Endothelial cell of umbilical vein (primary cell): ENCODE results near the gene ARMH3. TPM values are rescaled to one million over a fixed set of nuclear protein-coding genes. Genes with fewer than 3 reads are reported as not detected.

Experiments
- BruUV-seq: library from RNA; stranded (reverse); fragments of 400-500 nt; replicated peaks from 2 replicates; lab custom pipeline; 2021; lab: Mats Ljungman, UMichigan
- CTCF ChIA-PET: fragments of 300-600, 350-600 bp; sonication (Branson Sonifier 250); formaldehyde crosslinking; loops from one replicate; lab custom pipeline; 2021; ENCODE audit warnings: antibody characterized with exemption, inconsistent platforms; lab: Charles Lee
- POLR2A ChIA-PET: fragments of 300-600, 350-600 bp; sonication (Branson Sonifier 250); formaldehyde crosslinking; loops from one replicate; lab custom pipeline; 2021; ENCODE audit warnings: antibody characterized with exemption, inconsistent platforms; lab: Charles Lee
- DNase-seq: peaks from one replicate; pipeline ENCODE4 v3.0.0-alpha.2; 2011; ENCODE audit warnings: low read depth, low spot score
- FAIRE-seq: peaks from 2 replicates; lab custom pipeline; 2011; peaks lifted over from hg19 to GRCh38; lab: Jason Lieb, UNC
- H2AFZ ChIP-seq: 2 replicates; pipeline ENCODE4 v1.6.0; 2012; ENCODE audit warnings: low read depth, low read length, control low read depth, inconsistent platforms
- H3K27ac ChIP-seq: 2 replicates; pipeline ENCODE4 v1.5.1; 2011; ENCODE audit warnings: low read depth, mild to moderate bottlenecking, control low read depth, low read length, moderate library complexity; ENCODE audit not compliant: insufficient read depth
- H3K27me3 ChIP-seq, 2 experiments: 2 replicates each; pipeline versions ENCODE4 v1.6.0 to v1.6.1; 2011; ENCODE audit warnings: low read length in 2 of 2, mixed read lengths in 1 of 2; ENCODE audit not compliant: control insufficient read depth in 2 of 2, insufficient read depth in 2 of 2
- H3K36me3 ChIP-seq, 2 experiments: 2 replicates in 1 of 2; 3 replicates in 1 of 2; pipeline ENCODE4 v1.5.1; 2011; ENCODE audit warnings: low read length in 2 of 2, mild to moderate bottlenecking in 1 of 2, moderate library complexity in 1 of 2; ENCODE audit not compliant: control insufficient read depth in 2 of 2, insufficient read depth in 2 of 2; ENCODE audit errors: extremely low read depth in 1 of 2
- H3K4me1 ChIP-seq: 3 replicates; pipeline ENCODE4 v1.5.1; 2011; ENCODE audit warnings: mild to moderate bottlenecking, low read length; ENCODE audit not compliant: control insufficient read depth, insufficient read depth; ENCODE audit errors: extremely low read depth
- H3K4me2 ChIP-seq: 2 replicates; pipeline ENCODE4 v1.6.1; 2011; ENCODE audit warnings: low read length, control low read depth, mixed read lengths; ENCODE audit not compliant: insufficient read depth
- H3K4me3 ChIP-seq, 3 experiments: fragments of 200-600 bp in 1 of 3; sonication (generic), shearing (Covaris generic) in 1 of 3; replicated peaks in 1 of 3; 2 replicates each; pipeline ENCODE4 v1.5.1; 2011 to 2016; ENCODE audit warnings: control low read depth in 3 of 3, low read length in 3 of 3, mild to moderate bottlenecking in 2 of 3, inconsistent platforms in 1 of 3, low read depth in 1 of 3, moderate library complexity in 1 of 3; ENCODE audit not compliant: insufficient read depth in 1 of 3
- H3K79me2 ChIP-seq: 2 replicates; pipeline ENCODE4 v1.6.0; 2012; ENCODE audit warnings: low read length, inconsistent platforms; ENCODE audit not compliant: control insufficient read depth, insufficient read depth
- H3K9ac ChIP-seq: replicated peaks from 2 replicates; pipeline ENCODE3; 2011; ENCODE audit warnings: low read length, control low read depth; ENCODE audit not compliant: insufficient read depth; ENCODE audit errors: extremely low read depth
- H3K9me1 ChIP-seq: replicated peaks from 3 replicates; pipeline ENCODE4 v1.6.0; 2011; ENCODE audit warnings: mild to moderate bottlenecking, low read length; ENCODE audit not compliant: control insufficient read depth, insufficient read depth; ENCODE audit errors: extremely low read depth
- H3K9me3 ChIP-seq: replicated peaks from 2 replicates; pipeline ENCODE4 v1.5.1; 2012; ENCODE audit warnings: low read length, inconsistent platforms; ENCODE audit not compliant: control insufficient read depth, insufficient read depth
- H4K20me1 ChIP-seq: replicated peaks from 2 replicates; pipeline ENCODE3; 2011; ENCODE audit warnings: mild to moderate bottlenecking, low read length; ENCODE audit not compliant: control insufficient read depth, insufficient read depth; ENCODE audit errors: extremely low read depth
- EZH2 ChIP-seq: IDR thresholded peaks from 2 replicates; pipeline ENCODE4 v1.6.1; 2012; ENCODE audit warnings: borderline replicate concordance, low read depth, mild to moderate bottlenecking, moderate library complexity, low read length, inconsistent platforms; ENCODE audit not compliant: severe bottlenecking
- FOS ChIP-seq: IDR thresholded peaks from 2 replicates; pipeline ENCODE4 v1.6.1; 2011; ENCODE audit warnings: mild to moderate bottlenecking, low read length, moderate library complexity, borderline replicate concordance; ENCODE audit not compliant: insufficient read depth
- GATA2 ChIP-seq: IDR thresholded peaks from 2 replicates; pipeline ENCODE4 v1.7.0; 2011; ENCODE audit warnings: low read depth, mild to moderate bottlenecking, moderate library complexity, mixed read lengths, low read length; ENCODE audit not compliant: insufficient read length, insufficient read depth
- JUN ChIP-seq: IDR thresholded peaks from 2 replicates; pipeline ENCODE4 v1.6.1; 2011; ENCODE audit warnings: borderline replicate concordance, low read depth; ENCODE audit not compliant: insufficient read length, insufficient read depth
- MAX ChIP-seq: IDR thresholded peaks from 2 replicates; pipeline ENCODE4 v1.6.1; 2011; ENCODE audit not compliant: insufficient read depth, insufficient read length
- MYC ChIP-seq: IDR thresholded peaks from one replicate; pipeline ENCODE4 v1.6.1; 2011; ENCODE audit warnings: mild to moderate bottlenecking, low read depth, low read length
- POLR2A ChIP-seq: IDR thresholded peaks from 2 replicates; pipeline ENCODE4 v1.6.1; 2012; ENCODE audit warnings: low read depth, mild to moderate bottlenecking, control low read depth, low read length
- POLR2AphosphoS5 ChIP-seq: IDR thresholded peaks from 2 replicates; pipeline ENCODE4 v1.6.1; 2012; ENCODE audit warnings: low read depth, mild to moderate bottlenecking, control low read depth, low read length, moderate library complexity; ENCODE audit not compliant: insufficient read depth
- dilution Hi-C: fragments of 300-500 bp; cut with MboI; formaldehyde crosslinking; loops from one replicate; pipeline ENCODE4 v1.15.0; 2019; ENCODE audit warnings: low sequenced_read_pairs; ENCODE audit not compliant: extremely low pct_ligation_motif_present
- intact Hi-C: fragments of 100-400 bp; cut with micrococcal nuclease; formaldehyde crosslinking; loops from one replicate; pipeline ENCODE4 v1.10.0; 2022
- polyA plus RNA-seq, 4 experiments: library from polyadenylated mRNA; depleted of rRNA in 3 of 4; stranded (reverse) in 3 of 4; unstranded in 1 of 4; fragments of >200 nt; gene quantifications; 2 replicates each; pipeline versions ENCODE4 v1.2.1 to v1.2.3, GENCODE V29; 2011 to 2012; ENCODE audit warnings: missing spikeins in 1 of 4
- total RNA-seq: library from RNA; stranded (reverse); gene quantifications from 2 replicates; pipeline ENCODE4 v1.2.3, GENCODE V29; 2021
- TF ChIP-seq, protein P1 (sequence below), 2 donors: IDR thresholded peaks; 1 replicate in 1 of 2; 2 replicates in 1 of 2; pipeline ENCODE4 v1.5.1; 2011; ENCODE audit warnings: low read length in 2 of 2, mild to moderate bottlenecking in 2 of 2, moderate library complexity in 2 of 2, control low read depth in 1 of 2, inconsistent platforms in 1 of 2, low read depth in 1 of 2; ENCODE audit not compliant: insufficient read depth in 1 of 2; ENCODE audit errors: extremely low read depth in 1 of 2

Gene ARMH3
- total and polyA plus RNA-seq, 2 donors (not counting 3 experiments of a cell fraction or from before 2014, with no cell fraction given): 13.1 to 17.6 TPM

DNA sequence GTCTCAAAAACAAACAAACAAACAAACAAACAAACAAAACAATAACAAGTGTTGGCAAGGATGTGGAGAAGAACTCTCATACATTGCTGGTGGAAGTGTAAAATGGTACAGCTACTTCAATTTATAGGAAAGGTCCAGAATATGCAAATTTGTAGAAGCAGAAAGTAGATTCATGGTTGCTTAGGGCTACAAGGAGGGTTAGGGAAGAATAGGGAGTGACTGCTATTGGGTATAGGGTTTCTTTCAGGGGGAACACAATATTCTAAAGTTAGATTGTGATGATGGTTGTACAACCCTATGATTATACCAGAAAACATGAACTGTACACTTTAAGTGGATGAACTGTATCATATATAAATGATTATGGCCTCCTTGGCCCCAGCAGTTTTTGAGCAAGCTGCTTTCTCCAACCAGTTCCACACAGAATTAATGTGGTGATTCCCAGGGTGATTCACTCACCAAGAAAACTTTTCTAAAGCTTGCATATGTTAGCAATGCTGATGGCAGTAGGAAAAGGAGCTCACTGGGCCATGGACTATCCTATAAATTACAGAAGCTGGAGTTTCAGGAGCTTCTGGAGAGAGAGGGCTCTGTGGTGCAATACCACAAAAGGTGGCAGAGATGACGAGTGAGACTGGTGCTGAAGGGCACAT, 159.6 kb downstream of the ARMH3 start:
- H3K4me2 ChIP-seq: no peak overlapping the region
- no peak overlapping the region for H3K27ac ChIP-seq
- no peak for DNase-seq
- CTCF ChIA-PET: interaction anchor here (1.4 to 3.9 kb wide), 5 partner anchors 8 to 113 kb away, joined by 3 to 56 read pairs (median 9); no protein-coding TSS in a partner anchor
- POLR2A ChIA-PET: interaction anchor here (0.6 kb wide), 1 partner anchor 109 kb away, joined by 6 read pairs; no protein-coding TSS in a partner anchor
- intact Hi-C loops: no loop called here
- BruUV-seq: no TSS peak
- no peak overlapping the region for H3K9ac ChIP-seq
- no peak overlapping the region for H2AFZ ChIP-seq
- H4K20me1 ChIP-seq: no peaks in the 10 kb centered on the region
- dilution Hi-C loops: loop anchor here (25.0 kb wide), 1 partner anchor 91 kb away; no protein-coding TSS in a partner anchor
- no peaks in the 10 kb centered on the region for H3K79me2 ChIP-seq
- no peaks in the 10 kb centered on the region for H3K4me1 ChIP-seq
- H3K36me3 ChIP-seq: no peaks in the 10 kb centered on the region
- H3K4me3 ChIP-seq: no peak overlapping the region
- TF ChIP-seq MAX (no peak), JUN (no peak), EZH2 (no peak), GATA2 (no peak), POLR2A (no peak), POLR2AphosphoS5 (no peak), MYC (no peak), FOS (no peak)
- TF ChIP-seq, protein P1, sequence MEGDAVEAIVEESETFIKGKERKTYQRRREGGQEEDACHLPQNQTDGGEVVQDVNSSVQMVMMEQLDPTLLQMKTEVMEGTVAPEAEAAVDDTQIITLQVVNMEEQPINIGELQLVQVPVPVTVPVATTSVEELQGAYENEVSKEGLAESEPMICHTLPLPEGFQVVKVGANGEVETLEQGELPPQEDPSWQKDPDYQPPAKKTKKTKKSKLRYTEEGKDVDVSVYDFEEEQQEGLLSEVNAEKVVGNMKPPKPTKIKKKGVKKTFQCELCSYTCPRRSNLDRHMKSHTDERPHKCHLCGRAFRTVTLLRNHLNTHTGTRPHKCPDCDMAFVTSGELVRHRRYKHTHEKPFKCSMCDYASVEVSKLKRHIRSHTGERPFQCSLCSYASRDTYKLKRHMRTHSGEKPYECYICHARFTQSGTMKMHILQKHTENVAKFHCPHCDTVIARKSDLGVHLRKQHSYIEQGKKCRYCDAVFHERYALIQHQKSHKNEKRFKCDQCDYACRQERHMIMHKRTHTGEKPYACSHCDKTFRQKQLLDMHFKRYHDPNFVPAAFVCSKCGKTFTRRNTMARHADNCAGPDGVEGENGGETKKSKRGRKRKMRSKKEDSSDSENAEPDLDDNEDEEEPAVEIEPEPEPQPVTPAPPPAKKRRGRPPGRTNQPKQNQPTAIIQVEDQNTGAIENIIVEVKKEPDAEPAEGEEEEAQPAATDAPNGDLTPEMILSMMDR (IDR thresholded peaks at IDR 0.05; ENCODE audit: extremely low read depth in 1 of 2, insufficient read depth in 1 of 2, low read depth in 1 of 2, low read length in 2 of 2): no peak
- no peaks in the 10 kb centered on the region for H3K9me1 ChIP-seq
- H3K27me3 ChIP-seq: no peaks in the 10 kb centered on the region
- no peak for FAIRE-seq
- H3K9me3 ChIP-seq: no peaks in the 10 kb centered on the region
